HG03095 (cell line): ENCODE measurements around the gene RNF43.

Experiments
- ATAC-seq: cut with Tn5 transposase; IDR thresholded peaks from one replicate; pipeline ENCODE4 v1.9.1; 2021; ENCODE audit warnings: moderate library complexity; ENCODE audit not compliant: unreplicated experiment

RNF43 gene

DNA sequence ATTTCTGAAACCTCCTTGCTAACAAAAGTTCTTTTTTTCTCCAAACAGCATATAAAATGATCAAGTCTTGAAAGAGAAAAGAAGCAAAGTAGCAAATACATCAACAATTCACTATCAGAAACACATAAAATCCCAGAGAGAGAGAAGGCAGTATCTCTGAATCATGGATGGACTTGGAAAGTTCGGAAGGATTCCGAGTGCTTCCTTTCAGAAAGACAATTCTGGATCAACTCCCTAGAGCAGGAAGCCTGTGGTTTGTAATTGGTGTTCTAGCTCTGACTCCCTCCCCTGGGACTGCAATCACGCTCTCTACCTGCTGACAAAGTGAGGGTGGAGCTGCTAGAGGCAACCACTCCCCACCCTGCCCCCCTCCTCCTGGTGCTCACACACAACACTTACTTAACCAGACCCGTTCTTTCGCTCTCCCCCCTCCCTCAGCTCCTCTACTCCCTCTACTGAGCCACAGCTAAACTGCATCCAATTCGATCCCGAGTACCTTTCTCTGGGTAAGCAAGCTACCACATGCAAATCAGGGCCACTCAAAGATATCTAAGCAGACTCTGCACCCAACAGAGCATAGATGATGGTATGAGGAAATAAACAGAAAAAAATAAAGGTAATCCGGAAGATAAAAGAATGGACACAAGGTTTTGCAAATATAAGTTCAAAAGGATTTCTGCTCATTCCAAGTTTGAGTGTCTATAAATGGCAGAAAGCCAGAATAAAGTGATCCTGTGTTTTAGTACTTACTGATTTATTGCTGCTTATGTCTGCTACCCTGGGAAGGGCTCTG is at the start of gene RNF43:
TSS of gene RNF43 (minus strand) at position 235 of the 793 bp plus-strand sequence. CDS start 1,957 bp downstream, outside the sequence.
- peak; percentile 93 for ATAC-seq

DNA sequence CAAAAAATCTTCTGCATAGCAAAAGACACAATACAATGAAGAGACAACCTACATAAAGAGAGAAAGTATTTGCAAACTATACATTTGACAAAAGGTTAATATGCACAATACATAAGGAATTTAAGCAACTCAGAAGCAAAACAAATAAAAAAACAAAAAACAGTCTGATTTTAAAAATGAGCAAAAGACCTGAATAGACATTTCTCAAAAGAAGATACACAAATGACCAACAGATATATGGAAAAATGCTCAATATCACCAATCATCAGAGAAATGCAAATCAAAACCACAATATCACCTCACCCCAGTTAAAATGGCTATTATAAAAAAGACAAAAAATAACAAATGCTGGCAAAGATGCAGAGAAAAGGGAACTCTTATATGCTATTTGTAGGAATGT is 38.2 kb upstream of the RNF43 start:
- ATAC-seq, result no peak

DNA sequence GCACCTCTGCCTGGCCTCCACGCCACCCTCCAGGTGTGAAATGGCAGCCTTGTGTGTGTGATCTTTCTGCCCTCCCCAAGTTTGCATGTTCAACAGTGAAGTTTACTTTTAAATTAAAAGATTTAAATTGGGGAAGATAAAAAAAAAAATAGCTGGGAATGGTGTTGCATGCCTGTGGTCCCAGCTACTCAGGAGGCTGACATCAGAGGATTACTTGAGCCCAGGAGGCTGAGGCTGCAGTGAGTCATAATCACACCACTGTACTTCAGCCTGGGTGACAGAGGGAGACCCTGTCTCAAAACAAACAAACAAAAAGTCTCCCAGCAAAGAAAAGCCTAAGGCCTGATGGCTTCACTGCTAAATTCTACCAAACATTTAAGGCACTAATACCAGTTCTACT is 35.4 kb upstream of the RNF43 start:
- no peak for ATAC-seq

DNA sequence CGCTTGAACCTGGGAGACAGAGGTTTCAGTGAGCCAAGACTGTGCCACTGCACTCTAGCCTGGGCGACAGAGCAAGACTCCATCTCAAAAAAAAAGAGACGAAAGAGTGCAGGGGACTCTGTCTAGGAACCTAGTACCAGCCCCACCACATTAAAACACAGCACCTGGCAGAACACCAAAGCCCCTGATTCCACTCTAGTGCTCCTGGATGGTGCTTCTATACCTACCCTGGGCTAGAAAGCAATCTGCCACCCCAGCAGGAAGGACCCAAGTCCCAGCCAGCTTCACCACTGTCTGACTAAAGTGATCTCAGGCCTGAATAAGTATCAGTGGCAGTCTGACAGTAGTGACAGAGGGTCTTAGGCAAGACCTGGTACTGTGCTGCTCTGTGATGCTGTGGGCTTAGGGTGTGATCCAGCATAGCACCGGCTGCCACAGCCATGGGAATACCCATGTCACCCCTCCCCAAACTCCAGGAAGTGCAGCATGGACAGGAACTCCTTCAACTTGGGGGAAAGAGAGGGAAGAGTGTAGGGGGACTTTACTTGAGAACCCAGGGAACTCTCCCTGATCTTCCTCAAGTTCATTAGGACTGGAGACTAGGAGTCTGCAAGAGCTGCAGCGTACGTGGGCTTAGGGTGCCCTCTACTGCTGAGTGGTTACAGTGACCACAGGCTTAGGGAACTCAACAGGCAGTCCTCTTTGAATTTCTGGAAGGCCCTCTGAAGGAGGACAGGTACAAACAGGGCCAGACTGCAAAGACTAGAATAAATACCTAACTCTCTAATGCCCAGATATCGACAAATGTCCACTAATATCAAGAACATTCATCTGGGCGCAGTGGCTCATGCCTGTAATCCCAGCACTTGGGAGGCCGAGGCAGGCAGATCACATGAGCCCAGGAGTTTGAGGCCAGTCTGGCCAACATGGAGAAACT is 30.0 kb upstream of the RNF43 start:
- no peak for ATAC-seq

GRCh38 chr17:58446086-58446485 is 28.8 kb upstream of the RNF43 start:
- no peak for ATAC-seq

DNA sequence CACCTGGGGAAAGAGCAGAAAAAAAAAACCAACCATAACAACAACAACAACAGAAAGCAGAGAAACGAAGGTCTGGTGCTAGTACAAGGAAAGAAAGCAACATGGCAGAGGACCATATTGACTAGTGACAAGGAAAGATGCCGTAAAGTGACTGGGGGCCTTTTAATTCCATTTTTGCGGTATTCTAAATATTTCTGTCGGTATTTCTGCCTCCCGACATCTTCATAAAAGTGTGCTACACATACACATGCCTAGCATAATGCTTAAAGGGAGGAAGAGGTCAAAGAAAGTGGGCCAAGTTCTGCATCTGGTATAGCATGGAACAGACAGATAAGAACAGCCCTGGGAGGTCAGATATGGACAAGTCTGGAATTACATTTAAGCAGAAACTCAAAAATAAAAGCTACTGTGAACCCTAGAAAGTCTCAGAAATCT is 19.5 kb upstream of the RNF43 start:
- no peak for ATAC-seq

DNA sequence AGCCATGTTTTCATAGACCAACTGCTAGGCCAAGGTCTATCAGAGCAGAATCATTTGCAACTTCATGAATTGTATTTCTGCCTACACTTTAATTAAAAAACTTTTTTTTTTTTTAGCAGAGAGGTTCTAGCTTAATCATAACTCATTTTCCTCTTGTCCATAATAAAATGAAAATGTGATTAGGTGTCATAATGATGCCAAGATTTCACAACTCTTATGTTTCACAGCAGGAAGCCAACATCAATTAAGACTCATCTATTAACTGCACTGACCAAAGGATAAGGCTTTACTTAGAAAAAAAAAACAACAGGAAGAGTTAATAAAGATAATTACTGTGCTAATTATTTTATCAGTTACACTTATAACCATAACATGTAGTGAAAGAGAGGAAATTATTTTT is 18.9 kb upstream of the RNF43 start:
- ATAC-seq, result no peak

GRCh38 chr17:58432806-58433573 is 15.7 kb upstream of the RNF43 start:
- no peak for ATAC-seq

- no peak for ATAC-seq
These were observed 10.5 kb upstream of the RNF43 start for GRCh38 chr17:58427807-58428206.

DNA sequence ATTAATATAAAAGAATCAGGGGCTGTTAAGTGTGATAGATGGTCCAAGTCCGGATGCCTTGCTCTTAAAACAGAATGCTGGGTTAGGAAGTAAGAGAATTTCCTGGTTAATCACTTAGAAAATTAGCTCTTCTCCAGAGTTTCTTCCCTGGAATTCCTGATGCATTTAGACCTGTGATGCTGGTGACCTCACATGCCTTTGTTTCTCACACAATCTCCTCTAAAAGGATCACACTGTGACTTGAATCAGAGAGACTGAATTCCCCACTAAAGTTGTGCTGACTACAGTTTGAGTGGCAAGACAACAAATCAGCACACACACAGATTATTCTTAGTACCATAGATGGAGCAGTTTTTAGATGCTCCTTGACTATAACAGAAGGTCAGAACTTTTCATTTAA is 4.4 kb upstream of the RNF43 start:
- no peak for ATAC-seq

- ATAC-seq, result no peak
These were observed 3.5 kb upstream of the RNF43 start for GRCh38 chr17:58420827-58421226.

- ATAC-seq, result no peak
These were observed 416 bp downstream of the RNF43 start for GRCh38 chr17:58416937-58417299.

DNA sequence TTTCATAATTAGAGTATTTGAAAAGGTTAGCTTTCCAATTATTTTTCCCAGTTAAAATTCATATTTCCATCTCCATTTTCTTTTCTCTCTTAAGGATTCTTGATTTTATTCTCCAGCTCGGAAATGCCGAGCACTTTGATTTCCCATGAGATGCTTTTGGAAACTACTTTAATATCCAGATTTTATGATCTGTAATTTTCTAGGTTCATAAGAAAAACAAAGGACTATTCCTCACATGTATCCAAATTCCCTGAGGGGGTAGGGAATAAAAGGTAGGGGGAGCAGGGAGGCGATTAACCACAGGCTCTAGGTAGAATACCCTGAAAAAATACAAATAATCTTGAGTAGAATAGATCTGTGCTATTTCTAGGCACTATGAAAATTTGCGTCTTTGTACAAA is 938 bp downstream of the RNF43 start:
- no peak for ATAC-seq

DNA sequence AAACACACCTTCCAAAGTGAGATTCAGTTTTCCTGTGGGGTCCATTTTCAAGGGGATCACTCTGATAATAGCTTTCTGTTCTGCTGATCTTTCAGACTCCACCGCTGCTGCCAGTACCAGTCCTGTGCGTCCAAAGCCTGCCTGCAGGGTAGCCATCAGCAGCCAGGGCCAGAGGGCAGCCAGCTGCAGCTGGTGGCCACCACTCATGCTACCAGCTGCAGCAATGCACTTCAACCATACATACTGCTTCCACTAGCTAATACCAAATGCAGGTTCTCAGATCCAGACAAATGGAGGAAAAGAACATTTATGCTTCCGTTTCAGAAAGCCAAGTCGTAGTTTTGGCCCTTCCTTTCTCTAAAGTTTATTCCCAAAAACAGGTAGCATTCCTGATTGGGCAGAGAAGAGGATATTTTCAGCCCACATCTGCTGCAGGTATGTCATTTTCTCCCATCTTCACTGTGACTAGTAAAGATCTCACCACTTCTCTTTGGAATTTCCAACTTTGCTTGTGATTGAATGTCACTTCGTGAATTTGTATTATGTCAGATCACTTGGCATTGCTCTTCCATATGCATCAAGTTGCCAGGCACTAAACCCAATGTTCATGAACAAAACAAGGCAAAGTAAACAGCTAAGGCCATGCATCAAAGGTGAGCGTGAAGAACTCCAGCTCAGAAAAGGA is 1.8 kb downstream of the RNF43 start:
- no peak for ATAC-seq

GRCh38 chr17:58414596-58414997 is 2.7 kb downstream of the RNF43 start:
- no peak for ATAC-seq

DNA sequence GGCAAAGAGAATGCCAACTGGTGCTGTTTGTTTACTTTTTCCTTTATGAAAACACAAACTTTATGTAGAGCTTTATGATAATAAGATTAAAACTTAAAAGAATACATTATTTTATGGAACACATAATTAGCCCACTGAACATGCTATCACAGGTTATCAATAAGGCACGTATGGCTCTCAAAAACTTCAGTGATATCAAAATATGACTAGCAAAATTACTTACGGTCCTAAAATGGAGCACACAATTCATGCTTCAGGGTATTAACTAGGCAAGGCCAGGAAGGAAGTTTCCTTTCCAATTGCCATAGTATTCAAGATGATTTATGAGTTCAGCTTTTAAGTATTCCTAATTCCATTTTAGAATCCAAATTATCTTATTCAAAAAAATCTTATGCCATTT is 3.6 kb downstream of the RNF43 start:
- no peak for ATAC-seq

- ATAC-seq, result no peak
These were observed 4.3 kb downstream of the RNF43 start for GRCh38 chr17:58412961-58413586.

DNA sequence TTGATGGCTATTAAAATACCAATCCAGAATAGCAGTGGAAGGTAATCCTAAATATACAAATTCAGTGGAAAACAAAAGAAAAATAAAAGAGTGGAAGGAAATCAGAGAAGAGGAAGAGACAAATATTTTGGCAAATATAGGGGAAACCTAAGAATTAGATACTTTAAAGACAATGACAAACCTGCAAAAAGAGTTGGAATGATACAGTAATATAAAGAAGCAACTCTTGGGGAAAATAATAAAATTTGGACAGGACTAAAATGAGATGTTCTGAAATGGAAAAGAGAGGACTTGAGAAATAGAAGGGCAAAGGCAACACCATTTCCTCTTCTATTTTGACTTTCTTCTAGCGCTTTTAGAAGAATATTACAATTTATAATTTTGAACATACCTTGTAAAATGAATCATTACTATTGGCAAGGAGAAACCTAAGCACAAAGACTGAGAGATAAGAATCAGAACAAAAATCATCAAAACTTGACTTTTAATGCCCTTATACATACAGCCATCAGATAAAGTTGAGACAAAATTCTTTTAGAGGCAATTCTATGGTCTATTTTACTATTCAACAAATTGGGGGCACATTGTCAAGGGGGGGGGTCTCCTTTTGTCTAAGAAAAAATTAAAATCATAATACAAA is 5.2 kb downstream of the RNF43 start:
- no peak for ATAC-seq

GRCh38 chr17:58411408-58411894 is 5.9 kb downstream of the RNF43 start:
- ATAC-seq, result no peak
